Lower leg skin (tissue), 3 donors: Measurements from ENCODE around the gene RASD2.
"Not testable (repeated sequence)": the region's sequence is repeated elsewhere in the genome, so short reads cannot be mapped to it uniquely, and the experiment has no call there.

Source experiments
- POLR2A ChIP-seq, 2 donors: fragments of 450-650 bp; IDR thresholded peaks; one replicate each; pipeline ENCODE4 v1.6.1; 2016 to 2017; ENCODE audit warnings: antibody characterized with exemption in 2 of 2, mild to moderate bottlenecking in 1 of 2, moderate library complexity in 1 of 2
- TF ChIP-seq, protein P1 (sequence below), 3 donors: fragments of 450-650 bp; IDR thresholded peaks; one replicate each; pipeline ENCODE4 v1.5.1; 2016; ENCODE audit warnings: antibody characterized with exemption in 3 of 3, mild to moderate bottlenecking in 3 of 3, moderate library complexity in 2 of 3

DNA sequence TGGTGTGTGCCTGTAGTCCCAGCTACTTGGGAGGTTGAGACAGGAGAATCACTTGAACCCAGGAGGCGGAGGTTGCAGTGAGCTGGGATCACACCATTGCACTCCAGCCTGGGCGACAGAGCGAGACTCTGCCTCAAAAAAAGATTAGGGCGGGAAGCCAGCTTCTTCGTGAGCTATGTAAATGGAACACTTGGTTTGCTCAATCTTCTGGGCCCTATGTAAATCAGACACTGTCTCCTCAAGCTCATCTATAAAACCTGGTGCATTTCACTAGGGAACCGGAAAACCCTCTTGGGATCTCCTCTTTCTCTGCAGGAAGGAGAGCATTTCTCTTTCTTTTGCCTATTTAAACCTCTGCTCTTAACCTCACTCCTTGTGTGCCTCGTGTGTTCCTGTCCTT, 32.8 kb upstream of the RASD2 start:
- TF ChIP-seq, protein P1, sequence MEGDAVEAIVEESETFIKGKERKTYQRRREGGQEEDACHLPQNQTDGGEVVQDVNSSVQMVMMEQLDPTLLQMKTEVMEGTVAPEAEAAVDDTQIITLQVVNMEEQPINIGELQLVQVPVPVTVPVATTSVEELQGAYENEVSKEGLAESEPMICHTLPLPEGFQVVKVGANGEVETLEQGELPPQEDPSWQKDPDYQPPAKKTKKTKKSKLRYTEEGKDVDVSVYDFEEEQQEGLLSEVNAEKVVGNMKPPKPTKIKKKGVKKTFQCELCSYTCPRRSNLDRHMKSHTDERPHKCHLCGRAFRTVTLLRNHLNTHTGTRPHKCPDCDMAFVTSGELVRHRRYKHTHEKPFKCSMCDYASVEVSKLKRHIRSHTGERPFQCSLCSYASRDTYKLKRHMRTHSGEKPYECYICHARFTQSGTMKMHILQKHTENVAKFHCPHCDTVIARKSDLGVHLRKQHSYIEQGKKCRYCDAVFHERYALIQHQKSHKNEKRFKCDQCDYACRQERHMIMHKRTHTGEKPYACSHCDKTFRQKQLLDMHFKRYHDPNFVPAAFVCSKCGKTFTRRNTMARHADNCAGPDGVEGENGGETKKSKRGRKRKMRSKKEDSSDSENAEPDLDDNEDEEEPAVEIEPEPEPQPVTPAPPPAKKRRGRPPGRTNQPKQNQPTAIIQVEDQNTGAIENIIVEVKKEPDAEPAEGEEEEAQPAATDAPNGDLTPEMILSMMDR (IDR thresholded peaks at IDR 0.05), result not testable (repeated sequence)
- TF ChIP-seq POLR2A (IDR thresholded peaks at IDR 0.05), result not testable (repeated sequence)
